Spleen (tissue), 7 donors: ENCODE results near the gene TUBD1.

Experiments used
- POLR2A ChIP-seq, 3 donors: fragments of 450-650 bp; IDR thresholded peaks; one replicate each; pipeline ENCODE4 v1.5.1; 2017; ENCODE audit warnings: antibody characterized with exemption in 3 of 3, mild to moderate bottlenecking in 1 of 3
- POLR2AphosphoS5 ChIP-seq, 3 donors: sonication (generic); formaldehyde crosslinking; IDR thresholded peaks; one replicate each; pipeline ENCODE4 v1.5.1; 2017; ENCODE audit warnings: antibody characterized with exemption in 3 of 3
- TF ChIP-seq, protein P1 (sequence below), 11 experiments: fragments of 200-600 bp in 7 of 11; fragments of 450-650 bp in 4 of 11; sonication (generic) in 4 of 11; IDR thresholded peaks in 8 of 11; conservative IDR thresholded peaks in 3 of 11; 1 replicate in 7 of 11; 2 replicates in 4 of 11; pipeline versions ENCODE4 v1.4.0 to v1.8.0; 2016 to 2021; ENCODE audit warnings: antibody characterized with exemption in 11 of 11, inconsistent platforms in 4 of 11, mild to moderate bottlenecking in 1 of 11
- donor health status: DM: no; HTN: no; CAD: no; lungs with moderate emphysema.
- donor health status: DM: no; HTN: no; CAD: no.
- donor health status: DM: no; HTN: no; CAD: no.

GRCh38 chr17:59815965-59816364, 76.8 kb downstream of the TUBD1 start:
- TF ChIP-seq POLR2A (IDR thresholded peaks at IDR 0.05) = no peak
- TF ChIP-seq, protein P1, sequence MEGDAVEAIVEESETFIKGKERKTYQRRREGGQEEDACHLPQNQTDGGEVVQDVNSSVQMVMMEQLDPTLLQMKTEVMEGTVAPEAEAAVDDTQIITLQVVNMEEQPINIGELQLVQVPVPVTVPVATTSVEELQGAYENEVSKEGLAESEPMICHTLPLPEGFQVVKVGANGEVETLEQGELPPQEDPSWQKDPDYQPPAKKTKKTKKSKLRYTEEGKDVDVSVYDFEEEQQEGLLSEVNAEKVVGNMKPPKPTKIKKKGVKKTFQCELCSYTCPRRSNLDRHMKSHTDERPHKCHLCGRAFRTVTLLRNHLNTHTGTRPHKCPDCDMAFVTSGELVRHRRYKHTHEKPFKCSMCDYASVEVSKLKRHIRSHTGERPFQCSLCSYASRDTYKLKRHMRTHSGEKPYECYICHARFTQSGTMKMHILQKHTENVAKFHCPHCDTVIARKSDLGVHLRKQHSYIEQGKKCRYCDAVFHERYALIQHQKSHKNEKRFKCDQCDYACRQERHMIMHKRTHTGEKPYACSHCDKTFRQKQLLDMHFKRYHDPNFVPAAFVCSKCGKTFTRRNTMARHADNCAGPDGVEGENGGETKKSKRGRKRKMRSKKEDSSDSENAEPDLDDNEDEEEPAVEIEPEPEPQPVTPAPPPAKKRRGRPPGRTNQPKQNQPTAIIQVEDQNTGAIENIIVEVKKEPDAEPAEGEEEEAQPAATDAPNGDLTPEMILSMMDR (IDR thresholded peaks at IDR 0.05 in 8 of 11, conservative IDR thresholded peaks at IDR 0.05 in 3 of 11) = no peak
- TF ChIP-seq POLR2AphosphoS5 (IDR thresholded peaks at IDR 0.05) = no peak
